GM18507 (cell line): ENCODE measurements around the gene UMAD1.

Experiments
- DNase-seq: peaks from one replicate; pipeline ENCODE4 v3.0.0; 2011; ENCODE audit warnings: low read depth; ENCODE audit not compliant: insufficient read length; ENCODE audit errors: extremely low spot score
- FAIRE-seq: peaks from 2 replicates; lab custom pipeline; 2011; peaks lifted over from hg19 to GRCh38; lab: Jason Lieb, UNC

The UMAD1 gene

DNA sequence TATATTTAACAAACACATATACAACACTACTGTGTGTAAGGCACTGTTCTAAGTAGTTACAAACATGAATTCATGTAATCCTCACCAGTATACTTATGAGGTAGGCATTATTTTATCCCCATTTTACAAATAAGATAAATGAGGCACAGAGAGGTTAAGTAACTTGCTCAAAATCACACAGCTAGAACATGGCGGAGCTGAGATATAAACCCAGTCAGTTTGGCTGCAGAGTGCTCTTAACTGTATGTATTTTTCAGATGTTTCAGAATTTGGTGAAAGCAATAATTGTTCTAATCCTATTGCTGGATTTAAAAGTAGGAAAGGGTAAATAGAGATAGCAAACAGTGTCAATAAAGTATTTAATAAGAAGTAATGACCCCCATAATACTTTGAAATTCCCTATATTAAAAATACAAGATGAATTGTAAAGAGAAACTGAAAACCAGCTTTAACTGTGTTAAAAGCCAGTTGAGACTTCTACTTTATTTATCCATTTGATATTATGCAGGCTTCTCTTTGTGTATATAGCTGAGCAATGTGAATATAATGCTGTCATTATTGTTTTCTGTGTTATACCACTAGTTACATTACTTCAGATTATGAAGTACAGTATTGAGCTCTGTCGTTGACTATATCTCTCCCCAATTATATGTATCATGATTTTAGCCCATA is 110.2 kb downstream of the UMAD1 start:
- FAIRE-seq (no peak), DNase-seq (no peak)

DNA sequence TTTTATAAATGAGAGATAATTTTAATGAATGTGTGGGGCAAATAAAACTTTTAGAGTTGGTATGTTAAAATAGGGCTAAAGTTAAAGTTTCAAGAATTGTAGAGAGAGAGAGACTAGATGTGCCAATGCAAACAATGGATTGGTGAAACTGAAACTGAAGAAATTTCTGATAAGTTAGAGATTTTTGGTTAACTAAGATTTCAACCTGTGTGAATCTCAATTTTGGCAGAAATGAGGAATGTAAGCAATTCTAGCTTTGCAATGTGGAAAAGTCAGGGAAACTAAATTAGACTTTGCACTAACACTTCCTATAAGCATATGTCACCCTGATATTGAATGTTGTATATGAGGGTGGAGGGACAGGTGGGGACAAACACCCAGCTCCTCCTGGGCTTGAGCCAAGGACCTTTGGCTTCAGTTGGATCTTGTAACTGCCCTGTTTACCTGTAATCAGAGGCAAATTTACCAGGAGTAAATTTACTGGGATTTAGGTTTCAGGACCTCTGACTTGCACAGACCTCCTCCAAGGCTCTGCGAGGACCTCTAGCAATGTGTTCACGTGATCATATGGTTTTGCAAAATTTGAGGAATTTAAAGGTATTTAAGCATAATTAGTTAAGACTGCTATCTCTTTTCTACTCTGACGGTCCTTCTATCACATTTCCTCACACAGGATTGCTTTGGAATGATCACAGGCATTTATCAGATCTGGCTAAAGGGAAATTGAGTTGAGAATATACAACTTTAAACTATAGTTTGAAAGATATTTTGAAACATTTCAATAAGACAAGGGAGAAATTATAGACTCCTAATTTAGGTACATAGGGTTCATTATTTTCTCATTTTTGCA is 110.9 kb downstream of the UMAD1 start:
- DNase-seq = no peak
- no peak for FAIRE-seq

DNA sequence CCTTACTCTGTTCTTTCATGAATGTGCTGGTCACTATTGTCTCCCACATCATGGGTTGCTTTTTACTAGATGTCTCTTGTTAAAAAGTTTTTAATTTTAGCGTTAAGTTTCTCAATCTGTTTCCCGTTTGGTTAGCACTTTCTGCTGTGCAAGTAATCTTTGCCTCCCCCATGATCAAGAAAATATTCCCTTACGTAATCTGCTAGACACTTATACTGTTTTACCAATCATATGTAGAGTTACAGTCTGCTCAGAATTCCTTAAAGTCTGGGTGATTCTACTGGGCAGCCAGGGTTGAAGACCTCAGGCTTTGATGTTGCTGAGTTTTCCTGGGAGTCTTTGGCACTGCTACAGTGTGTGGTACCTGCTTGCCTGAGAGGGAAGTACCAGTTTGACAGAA is 116.0 kb downstream of the UMAD1 start:
- FAIRE-seq = no peak
- no peak for DNase-seq

DNA sequence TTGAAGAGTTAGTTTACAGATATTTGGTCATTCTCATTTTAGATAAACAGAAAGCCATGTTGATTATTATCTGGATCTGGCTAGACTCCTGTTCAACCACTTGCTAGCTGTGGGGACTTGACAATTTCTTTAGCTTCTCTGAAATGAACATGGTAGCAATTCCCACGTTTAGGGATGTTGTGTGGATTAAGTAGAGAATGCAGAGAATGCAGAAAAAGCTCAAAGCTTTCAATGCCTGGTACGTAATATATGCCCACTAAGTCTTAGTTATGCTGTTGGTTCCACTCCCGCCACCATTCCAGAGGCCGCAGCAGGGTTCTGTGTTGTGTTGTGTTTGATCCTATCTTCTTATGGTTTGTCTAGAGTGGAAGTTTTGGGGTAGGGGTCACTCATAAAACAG is 117.0 kb downstream of the UMAD1 start:
- DNase-seq (no peak), FAIRE-seq (no peak)

DNA sequence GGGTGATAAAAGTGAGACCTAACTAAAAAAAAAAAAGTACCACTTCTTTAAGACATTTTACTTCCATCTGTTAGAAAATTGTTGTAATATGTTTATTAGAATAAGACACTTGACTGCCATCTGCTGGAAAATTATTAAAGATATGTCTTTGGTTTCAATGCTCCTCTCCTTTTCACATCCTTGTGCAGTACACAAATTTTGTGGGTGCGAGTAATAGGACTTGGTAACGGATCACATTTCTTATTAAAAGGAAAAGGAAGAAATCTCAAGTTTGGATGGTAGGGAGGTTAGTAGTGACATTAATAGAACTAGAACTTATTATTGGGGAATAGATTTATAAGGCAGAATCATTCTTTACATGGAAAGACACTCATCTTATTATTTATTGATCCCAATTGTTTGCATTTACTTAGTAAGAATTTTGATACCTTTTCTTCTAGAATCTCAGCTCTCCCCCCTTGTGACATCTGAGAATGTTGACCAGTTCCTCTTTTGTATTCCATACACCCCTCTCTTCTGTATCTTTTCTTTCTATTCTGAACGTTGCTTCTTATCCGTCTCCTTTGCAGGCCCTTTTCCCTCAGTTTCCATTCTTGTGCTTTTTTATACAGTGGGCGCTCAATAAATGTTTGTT is 120.9 kb downstream of the UMAD1 start:
- no peak for DNase-seq
- FAIRE-seq = peak; percentile 67

DNA sequence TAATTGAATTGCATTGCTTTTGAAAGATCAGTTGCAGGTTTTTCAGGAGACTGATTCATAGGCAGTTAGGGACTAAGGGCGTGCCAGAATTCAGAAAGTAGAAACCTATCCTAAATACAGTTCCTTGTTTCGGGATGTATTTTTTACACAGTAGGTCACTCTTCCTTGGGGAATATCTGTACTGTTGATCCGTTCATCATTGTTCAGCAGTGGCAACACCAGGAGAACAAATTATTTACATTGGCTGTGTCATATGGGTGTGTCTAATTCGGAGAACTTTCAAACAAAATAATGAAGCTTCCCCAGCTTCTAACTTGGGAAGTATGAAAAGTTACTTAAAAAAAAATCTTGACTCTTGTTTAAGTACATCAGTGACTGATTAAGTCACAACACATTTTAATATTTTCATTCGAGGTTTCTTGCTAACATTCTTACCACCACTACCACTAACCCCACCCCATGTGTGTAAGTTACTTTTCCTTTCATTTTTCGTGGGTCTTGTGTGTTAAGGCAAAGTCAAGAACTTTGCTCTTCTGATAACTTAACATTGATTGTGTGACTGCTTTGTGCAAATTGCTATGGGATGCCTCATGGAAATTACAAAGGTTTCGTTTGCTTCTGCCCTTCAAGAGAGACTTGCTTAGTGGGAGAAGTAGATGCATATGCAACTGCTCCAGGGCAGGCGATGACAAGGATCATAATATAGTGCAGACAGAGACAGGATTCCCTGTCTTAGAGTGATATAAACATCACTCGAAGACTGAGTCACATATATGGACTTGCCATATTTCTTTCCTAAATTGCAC is 121.6 kb downstream of the UMAD1 start:
- DNase-seq = no peak
- peak; percentile 85 for FAIRE-seq

DNA sequence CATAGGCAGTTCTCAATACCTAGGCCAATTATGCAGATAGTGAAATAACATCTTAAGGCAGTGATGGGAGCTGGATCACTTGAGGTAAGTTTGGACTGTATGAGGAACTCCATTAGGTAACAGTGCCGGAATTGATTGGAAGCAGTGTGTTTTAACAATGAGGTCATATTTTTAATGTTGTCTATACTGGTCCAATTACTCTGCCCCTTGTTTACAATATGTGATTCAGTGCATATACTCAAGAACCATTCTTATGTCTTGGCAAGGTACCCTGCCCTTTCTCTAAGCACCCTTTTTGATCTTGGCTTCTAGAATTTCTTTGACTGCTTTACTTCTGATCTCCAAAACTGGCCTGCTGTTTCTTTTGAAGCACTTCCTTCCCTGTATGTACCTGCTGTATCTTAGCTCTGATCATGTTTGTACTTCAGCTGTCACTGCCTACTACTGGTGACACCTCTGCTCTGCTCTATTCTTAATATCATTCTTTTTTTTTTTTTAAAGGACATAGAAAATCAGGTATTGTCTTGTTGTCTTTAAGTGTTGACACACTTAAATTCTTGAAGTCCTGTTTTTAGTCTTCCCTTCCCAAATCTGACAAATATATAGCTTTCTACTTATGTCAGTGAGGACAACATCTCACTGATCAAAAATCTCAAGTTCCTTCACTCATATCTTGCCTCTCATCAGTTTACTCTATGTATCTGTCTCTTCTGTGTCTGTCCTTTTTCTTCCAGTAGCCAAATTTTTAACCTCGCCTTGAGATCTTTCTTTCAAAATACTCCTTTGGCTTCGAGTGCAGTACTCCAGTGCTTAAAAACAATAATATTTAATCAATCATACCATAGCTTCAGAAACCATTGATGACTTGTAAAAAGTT is 124.2 kb downstream of the UMAD1 start:
- FAIRE-seq = peak; percentile 52
- DNase-seq = no peak

DNA sequence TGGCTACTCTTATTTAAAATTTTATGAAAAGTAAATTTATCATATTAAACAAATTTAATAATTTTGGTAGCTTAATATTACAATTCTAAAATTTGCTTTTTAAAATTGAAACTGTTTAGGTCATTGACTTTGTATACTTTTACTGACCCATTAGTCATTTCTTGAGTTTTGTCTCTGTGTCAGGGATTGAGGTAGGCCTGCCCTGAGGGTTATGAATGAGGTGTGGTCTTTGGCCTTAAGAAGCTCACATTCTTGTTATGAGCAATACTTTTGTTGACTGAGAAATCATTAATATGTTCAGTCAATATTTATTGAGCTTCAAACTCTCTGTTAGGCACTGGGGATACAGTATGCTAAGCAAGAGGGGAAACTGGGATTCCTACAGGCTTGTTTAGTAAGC is 124.9 kb downstream of the UMAD1 start:
- DNase-seq (peak; percentile 38), FAIRE-seq (peak; percentile 66)

DNA sequence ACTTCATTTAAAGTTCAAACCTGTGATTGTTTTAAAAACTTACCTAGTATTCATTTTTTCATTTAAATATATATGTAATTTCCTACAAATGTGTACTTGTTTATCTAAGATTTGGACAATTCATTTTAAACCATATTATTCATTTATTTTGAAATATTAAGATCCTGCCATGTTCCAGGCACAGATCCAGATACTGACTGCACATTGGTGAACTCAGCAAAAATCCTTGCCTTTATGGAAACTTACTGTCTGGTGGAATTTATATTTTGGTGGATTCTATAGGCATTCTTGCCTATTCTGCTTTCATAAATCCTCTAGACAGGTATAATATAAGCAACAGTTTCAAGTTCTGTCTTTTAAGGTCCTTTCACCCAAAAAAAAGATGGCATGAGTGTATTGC is 126.1 kb downstream of the UMAD1 start:
- DNase-seq (no peak), FAIRE-seq (no peak)

DNA sequence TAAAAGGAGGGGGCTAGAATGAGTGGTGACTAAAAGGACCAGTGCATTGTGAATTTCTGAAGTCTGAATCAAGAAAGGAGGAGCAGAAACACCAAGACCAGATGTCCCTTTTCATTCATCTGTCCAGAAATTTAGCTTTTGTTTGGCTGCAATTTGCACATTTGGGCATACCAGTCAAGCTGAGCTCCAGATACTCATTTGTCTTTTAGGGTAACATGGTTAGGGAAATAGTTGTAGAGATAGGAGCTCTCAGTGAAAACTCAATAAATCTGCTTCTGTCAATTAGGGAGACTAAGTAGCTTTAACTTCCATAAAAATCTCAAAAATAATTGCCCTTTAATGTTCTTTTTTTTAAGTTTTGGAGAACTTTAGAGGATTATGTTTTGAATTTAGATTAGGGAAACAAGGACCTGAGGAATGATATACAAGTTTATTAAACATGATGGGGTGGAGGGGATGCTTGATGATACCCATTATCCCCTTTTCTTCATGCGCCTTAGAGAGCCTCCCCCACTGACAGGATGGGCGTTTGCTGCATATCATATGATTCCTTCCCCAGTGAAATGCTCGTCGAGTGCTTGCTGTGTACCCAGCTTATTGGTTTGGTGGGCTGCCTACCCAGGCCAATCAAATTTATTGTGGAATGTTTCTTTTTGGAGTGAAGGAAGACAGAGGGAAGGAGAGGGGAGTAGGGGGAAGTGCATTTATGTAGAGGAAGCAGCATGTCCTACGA is 128.6 kb downstream of the UMAD1 start:
- DNase-seq = no peak
- FAIRE-seq = no peak

DNA sequence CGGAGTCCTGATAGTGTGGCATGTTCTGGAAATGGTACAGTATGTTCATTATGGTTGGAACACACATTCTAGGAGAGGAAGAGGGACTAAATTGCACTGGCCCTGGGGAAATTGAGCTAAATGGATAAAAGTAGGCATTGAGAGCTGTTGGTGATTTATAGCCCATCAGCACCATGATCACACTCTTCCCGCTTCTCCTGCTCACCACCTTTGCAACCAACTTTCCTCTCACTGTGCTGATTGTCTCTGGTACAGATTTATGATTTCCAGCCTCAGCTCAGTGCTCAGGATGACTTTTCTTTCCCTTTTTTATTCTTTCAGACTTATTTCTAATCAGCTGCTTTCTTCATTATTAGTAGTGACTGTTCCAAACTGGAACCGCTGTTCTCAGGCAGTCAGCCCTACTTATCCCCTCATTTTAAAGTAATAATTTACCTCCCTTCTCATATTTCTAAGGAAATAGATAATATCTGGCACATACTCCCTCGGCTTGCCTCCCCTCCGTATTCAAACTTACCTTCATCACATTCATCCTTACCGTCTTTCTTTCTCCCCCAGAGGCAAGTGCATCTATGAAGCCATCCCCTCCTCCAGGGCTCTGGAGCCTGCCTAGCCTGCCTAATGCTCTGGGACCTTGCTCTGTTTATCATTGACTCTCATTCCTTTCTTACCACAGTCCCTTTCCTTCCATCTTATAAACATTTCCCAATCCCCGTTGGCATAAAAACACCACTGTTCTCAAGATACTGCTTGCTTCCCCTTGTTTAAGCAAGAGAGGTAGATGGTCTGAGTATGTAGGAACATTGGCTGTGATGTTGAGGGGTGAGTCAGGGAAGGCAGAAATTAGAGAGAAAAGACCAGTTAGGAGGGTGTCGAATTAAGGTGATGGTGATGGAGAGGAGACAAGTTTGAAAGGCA is 129.4 kb downstream of the UMAD1 start:
- DNase-seq (no peak), FAIRE-seq (no peak)

DNA sequence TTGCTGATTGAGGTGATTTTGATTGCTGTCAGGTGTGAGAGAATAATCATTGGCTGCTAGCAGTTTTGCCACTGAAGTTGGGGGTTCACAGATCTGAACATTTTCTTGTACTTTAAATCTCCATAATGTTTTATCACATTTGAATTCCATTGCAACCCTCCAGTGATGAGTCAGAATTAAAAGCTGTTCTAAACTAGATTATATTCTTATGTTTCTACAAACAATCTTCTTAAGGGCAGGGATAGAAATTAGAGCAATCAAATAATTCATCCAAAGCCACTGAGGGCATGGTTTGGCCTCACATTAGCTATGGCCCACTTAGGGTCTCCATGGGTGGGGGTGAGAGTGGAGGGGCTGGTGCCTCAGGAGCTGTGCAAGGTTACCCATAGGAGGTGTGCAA is 130.9 kb downstream of the UMAD1 start:
- FAIRE-seq (no peak), DNase-seq (no peak)

DNA sequence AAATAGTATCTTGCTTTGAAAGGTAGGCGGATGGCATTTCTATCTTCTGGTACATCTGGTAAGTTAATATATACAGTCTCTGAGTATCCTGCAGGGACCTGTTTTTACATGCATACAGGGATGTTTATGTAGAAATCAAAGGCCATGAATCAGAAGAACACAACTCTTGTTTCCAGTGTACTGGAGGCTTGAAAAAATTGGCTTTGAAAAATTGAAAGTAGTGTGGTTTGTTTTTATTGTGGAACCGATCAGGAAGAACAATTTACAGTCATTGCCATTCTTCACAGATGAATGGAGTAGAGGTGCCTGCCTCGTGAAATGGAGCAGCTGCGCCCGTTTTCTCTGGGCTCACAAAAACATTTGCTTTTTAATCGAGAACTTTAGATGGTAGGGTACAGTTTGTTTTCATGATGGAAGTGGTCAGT is 131.9 kb downstream of the UMAD1 start:
- FAIRE-seq = peak; percentile 59
- no peak for DNase-seq

DNA sequence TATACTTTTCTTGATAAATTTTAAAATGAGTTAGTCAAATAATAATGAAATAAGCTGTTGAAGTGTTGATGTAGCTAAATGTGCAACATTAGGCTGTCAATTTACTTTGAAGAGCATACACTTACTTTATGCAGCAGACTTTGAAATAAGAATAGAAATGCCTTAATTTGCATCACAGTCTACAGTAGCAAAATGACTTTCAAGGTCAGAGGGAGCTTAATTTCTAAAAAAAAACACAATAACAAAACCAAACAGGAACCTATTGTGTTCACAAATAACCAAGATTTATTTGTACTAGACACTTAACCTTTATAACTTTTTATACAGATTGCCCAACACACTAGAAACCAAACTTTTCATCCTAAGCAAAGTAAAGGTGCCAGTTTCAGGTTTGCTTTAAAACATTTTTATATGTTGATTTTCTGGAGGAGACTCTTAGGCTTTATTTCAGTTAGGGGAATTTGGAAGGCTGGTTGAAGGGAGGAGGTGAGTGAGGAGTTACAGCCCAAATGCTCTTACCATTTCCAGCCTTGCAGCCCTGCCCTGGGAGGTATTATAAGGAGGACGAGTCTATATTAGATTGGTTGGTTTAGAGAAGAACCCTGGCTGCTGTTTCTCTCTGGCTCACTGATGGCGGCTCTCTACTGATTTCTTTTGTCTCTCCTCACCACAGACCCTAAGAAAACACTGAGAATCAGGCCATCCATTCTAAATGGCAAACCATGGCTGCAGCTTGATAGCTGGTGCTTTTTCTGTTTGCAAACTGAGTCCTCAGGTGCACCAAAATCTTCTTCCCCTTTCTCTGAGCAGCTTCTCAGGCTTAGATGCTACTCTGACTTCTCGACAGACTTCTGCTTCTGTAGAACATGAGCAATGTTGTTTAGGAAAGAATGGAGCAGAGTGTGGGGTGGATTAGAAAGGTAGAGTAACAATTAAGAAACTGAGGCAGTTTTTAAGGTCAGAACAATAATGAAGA is 133.1 kb downstream of the UMAD1 start:
- DNase-seq (no peak), FAIRE-seq (peak; percentile 39)

DNA sequence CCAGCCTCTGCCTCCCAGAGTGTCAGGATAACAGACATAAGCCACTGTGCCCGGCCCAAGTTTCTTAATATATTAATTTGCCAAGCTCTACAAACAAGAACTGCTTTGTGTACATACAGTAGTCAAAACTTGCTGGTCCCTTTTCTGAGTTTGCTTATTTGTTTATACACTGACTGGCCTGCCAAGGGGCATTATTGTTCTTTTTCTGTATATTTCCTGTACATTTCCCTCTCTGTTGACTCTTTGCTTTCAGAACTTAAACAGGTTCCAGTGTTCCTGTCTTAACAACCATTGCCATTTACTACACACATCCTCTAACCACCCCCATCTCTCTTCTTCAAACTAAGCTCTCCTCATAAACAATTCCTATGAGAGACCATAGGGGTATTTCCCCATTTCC is 139.3 kb downstream of the UMAD1 start:
- no peak for FAIRE-seq
- no peak for DNase-seq

DNA sequence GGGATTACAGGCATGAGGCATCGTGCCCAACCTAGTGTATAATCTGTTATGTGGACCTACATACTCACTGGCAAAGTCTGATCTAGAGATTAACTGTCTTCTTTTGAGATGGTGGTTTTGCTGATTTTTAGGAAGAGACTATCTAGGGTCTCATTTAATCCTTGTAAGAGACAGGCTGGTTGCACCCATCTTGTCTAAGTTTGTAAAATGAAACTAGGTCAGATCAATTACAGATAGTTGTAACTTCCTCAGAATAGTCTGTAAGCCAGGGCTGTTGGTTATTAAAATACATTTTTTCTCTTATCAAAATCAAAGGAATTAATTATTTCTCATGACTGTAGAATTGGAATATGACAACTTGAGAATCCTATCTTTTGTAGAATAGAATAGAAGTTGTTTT is 142.4 kb downstream of the UMAD1 start:
- FAIRE-seq (no peak), DNase-seq (no peak)
